Stomach (tissue), 4 donors: ENCODE data around the gene IL20.

Source experiments
- CTCF ChIP-seq, 7 experiments: fragments of 450-650 bp in 4 of 7; fragments of 200-600 bp in 3 of 7; sonication (generic) in 3 of 7; IDR thresholded peaks; one replicate each; pipeline ENCODE4 v1.5.1; 2016 to 2019; ENCODE audit warnings: antibody characterized with exemption in 7 of 7, control low read depth in 2 of 7, mild to moderate bottlenecking in 1 of 7
- POLR2A ChIP-seq, 4 donors: fragments of 450-650 bp; IDR thresholded peaks; one replicate each; pipeline ENCODE4 v1.6.1; 2016; ENCODE audit warnings: antibody characterized with exemption in 4 of 4, control low read depth in 2 of 4, mild to moderate bottlenecking in 1 of 4, moderate library complexity in 1 of 4

- no peak for TF ChIP-seq CTCF (IDR thresholded peaks at IDR 0.05)
- TF ChIP-seq POLR2A (IDR thresholded peaks at IDR 0.05): no peak
Observed at GRCh38 chr1:206891412-206891811, 26.0 kb downstream of the IL20 start.
